GM21390 (cell line): ENCODE measurements around the gene ORC1.

Experiments used
- ATAC-seq: cut with Tn5 transposase; IDR thresholded peaks from one replicate; pipeline ENCODE4 v1.9.1; 2021; ENCODE audit not compliant: unreplicated experiment

The ORC1 gene

DNA sequence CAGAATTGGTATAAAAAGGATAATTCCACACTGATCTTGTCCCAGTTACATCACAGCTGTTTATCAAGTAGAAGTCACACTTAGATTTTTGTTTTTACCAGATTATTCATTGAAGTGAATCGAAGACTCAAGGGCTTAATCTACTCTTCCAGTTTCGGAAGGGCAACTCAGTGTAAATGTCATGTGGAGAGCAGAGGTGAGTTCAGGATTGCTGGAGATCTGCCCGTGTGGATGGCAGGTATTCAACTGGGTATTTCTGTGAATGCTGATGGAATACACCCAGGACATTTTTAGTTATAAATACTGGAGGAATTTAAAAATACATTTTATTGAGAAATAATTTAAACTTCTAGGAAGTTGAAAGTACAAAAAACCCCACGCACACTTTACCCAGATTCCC is 57.6 kb downstream of the ORC1 start:
- no peak for ATAC-seq

DNA sequence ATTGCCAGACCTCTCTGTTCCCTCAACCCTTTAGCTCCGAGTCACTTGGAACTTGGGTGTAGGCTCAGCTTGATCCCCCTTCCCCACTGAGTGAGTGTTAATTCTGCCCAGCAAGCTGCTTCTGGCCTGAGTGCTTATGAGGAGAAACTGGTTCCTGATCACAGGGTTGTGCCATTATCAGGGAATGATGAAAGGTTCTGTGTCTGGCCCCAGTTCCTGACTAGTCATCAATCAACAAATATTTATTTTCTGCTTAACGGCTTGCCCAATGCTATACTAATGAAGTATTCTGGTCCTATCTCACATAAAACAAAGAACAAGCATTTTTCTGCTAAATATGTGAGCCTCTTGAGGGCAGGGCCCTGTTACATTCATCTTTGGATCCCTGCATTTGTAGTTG is 59.0 kb downstream of the ORC1 start:
- ATAC-seq: no peak

DNA sequence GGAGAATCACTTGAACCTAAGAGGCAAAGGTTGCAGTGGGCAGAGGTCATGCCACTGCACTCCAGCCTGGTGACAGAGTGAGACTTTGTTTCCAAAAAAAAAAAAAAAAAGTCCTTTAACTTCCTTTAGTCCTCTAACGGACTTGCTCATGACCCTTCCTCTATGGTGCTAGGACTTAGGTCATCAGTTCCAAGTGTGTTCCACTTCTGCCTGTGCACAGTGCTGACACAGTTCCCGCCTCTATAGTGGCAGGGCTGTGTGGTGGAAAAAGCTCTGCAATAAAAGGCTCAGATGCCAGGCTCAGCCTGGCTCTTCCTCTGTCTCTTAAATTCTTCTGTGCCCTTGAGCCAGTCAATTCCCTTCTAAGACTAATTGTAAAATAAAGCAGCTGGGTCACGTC is 60.2 kb downstream of the ORC1 start:
- no peak for ATAC-seq

DNA sequence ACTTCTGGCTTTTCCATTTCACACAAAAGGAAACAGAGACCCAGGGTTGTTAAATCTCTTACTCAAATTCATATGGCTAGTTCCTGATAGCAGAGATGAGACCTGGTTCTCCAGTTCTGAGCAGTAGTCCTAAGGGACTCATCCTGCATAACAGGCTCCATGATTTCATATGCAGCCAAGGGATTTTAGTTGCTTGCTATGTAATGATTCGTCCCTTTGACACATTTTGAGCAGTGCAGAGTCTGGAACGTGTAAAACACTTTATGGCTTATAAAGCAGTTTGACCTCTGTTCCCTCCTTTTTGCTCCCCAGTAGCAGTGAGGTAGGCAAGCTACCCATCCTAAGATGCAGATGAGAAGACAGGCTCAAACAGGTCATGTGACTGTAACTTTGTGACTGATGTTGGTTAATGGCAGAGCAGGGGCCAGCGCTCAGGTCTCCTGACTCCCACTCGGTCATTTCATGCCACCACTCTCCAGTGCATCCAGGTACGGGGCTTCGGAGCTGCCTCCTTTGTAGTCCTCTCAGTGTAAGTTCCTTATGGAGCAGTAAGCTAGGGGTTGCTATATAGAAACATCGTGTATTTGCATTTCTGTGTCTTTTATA is 62.5 kb downstream of the ORC1 start:
- ATAC-seq: no peak

DNA sequence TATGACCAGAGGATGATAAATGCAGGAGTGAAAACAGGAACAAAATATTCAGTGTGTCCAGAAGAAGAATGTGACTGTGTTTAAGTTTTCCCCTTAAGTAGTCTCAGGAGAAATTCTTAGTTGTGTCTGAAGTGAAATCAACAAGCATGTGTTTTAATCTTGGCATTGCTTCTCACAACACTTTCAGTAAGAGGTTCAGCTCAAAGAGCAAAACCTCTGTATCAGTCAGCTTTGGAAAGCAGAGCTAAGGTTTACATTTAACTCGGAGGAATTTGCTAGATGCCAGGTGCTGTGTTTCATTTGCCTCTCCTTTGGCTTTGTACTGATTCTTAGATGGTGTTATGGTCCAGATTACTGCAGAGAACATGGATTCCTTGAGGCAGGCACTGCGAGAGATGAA is 66.8 kb downstream of the ORC1 start:
- no peak for ATAC-seq

DNA sequence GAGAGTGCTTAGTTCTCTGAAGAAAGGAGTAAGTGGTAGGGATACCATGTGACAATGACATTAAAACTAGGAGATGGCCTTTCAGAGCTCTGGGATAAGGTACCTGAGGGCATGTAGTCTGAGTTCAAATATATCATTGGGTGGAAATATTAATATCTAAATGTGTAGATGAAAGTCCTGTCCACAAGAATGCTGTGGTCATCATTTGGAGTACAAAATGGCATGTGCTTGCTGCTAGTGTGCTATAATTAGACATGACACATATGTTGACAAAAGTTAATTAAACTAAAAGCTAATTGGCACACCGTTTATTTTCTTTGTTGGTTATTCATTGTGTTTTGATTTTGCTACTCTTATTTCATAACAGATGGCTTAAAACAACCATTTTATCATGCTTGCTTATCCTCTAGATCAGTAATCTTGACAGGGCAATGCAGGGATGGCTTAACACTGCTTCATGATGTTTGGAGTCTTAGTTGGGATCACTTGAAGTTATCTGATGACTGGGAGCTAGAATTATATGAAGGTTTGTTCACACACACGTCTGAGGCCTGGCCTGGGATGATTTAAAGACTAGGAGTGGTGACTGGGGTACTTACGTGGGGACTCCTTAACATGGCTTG is 69.2 kb downstream of the ORC1 start:
- ATAC-seq: no peak

DNA sequence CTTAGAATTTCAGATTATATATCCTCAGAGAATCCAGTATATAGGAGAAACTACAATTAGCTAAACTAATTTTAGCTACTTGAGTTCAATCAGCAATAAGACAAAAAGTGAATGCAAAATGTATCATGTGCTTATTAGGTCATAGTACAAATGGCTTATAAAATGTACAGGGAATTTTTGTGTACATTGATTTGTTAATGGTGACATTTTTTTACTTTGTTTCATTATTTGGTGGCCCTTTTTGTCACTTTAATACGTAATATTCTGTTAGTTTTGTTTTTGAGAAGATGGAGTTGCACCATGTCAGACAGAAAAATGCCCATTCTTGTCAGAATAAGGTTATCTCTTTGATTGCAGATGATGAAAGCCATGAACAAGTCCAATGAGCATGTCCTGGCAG is 71.8 kb downstream of the ORC1 start:
- ATAC-seq: no peak

DNA sequence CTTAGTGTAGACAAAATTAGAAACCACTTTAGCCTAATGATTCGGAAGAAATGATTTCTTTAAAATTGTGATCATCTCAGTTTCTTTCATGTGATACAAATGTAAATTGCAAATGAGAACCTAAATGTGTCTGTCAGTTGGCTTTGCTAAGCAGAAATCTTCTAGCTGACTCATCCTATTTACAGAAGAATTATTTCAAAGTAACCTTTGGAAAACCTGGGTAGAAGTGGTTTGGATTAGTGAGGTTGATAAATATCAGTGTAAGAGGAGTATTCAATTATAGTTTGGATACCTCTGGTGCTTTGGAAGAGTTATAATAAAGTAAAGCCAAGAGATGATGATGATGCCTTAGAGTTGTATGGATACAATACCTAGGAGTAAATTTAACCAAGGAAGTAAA is 75.6 kb downstream of the ORC1 start:
- ATAC-seq: no peak

DNA sequence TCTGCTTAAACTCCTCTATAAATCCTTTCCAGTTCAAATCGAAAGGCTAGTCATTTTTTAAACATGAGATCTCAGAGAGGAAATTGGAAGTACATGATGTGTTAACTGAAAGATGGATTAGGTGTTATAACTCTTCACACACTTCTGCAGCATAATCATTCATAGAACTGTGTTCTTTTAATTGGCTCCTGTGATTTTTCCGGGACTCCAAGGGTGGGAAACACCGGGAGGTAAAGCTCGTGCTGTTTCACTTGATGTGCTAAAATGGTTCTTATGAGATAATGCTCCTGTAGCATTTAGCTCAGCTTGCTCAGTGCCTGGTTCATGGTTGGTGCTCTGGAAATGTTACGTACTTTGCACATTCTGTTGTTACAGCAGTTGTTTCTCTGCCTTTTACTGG is 78.4 kb downstream of the ORC1 start:
- no peak for ATAC-seq

DNA sequence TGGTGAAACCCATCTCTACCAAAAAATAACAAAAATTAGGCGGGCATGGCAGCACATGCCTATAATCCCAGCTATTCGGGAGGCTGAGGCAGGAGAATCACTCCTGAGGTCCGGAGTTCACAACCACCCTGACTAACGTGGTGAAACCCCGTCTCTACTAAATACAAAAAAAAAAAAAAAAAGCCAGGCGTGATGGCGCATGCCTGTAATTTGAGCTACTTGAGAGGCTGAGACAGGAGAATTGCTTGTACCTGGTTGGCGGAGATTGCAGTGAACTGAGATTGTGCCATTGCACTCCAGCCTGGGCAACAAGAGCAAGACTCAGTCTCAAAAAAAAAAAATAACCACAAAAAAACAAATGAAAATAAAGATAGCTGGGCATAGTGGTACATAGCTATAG is 80.5 kb downstream of the ORC1 start:
- no peak for ATAC-seq
